Testis (tissue), 3 donors: ENCODE data around the gene SEC14L6. TPM values are rescaled to one million over a fixed set of nuclear protein-coding genes. Genes with fewer than 3 reads are reported as not detected.

Experiments
- DNase-seq: peaks from one replicate; pipeline ENCODE4 v3.0.0-alpha.2; 2019
- H3K27ac ChIP-seq, 2 donors: fragments of 200-600 bp; sonication (generic); one replicate each; pipeline ENCODE4 v1.5.1; 2019
- H3K27me3 ChIP-seq: fragments of 200-600 bp; sonication (generic); one replicate; pipeline ENCODE4 v1.5.1; 2019
- H3K36me3 ChIP-seq: fragments of 200-600 bp; sonication (generic); one replicate; pipeline ENCODE4 v1.5.1; 2017; ENCODE audit warnings: low read depth; ENCODE audit errors: missing control alignments
- H3K4me1 ChIP-seq: fragments of 200-600 bp; sonication (generic); one replicate; pipeline ENCODE4 v1.5.1; 2019
- H3K4me3 ChIP-seq, 2 donors: fragments of 200-600 bp; sonication (generic); one replicate each; pipeline ENCODE4 v1.5.1; 2017 to 2019
- H3K9me3 ChIP-seq: fragments of 200-600 bp; sonication (generic); one replicate; pipeline ENCODE4 v1.5.1; 2017
- CTCF ChIP-seq, 3 experiments: fragments of 450-650 bp in 2 of 3; fragments of 200-600 bp in 1 of 3; sonication (generic) in 1 of 3; IDR thresholded peaks; one replicate each; pipeline ENCODE4 v1.5.1; 2016 to 2019; ENCODE audit warnings: antibody characterized with exemption in 3 of 3, mild to moderate bottlenecking in 2 of 3, moderate library complexity in 1 of 3
- POLR2A ChIP-seq: fragments of 450-650 bp; IDR thresholded peaks from one replicate; pipeline ENCODE4 v1.6.1; 2017; ENCODE audit warnings: antibody characterized with exemption, mild to moderate bottlenecking, moderate library complexity
- WGBS, 2 donors: methylation state at CpG; one replicate each; pipeline ENCODE4 v1.1.5; 2018; 5-methylcytosine and 5-hydroxymethylcytosine counted together
- intact Hi-C: fragments of 100-400 bp; cut with DNase I; formaldehyde crosslinking; loops from one replicate; pipeline ENCODE4 v1.15.1; 2023; ENCODE audit warnings: low total_unique reads
- polyA plus RNA-seq: library from polyadenylated mRNA; stranded (reverse); fragments of 350-450 nt; fragmentation: Illumina TruSeq; extraction: RNeasy Lipid Tissue Mini Kit (QIAGEN cat#74804); gene quantifications from one replicate; pipeline ENCODE4 v1.2.3, GENCODE V29; 2014; ENCODE audit warnings: low read depth, low replicate concordance; ENCODE audit not compliant: insufficient read depth
- total RNA-seq, 2 donors: library from RNA; depleted of rRNA; stranded (reverse); fragments of >200 nt; gene quantifications; one replicate each; pipeline ENCODE4 v1.2.3, GENCODE V29; 2016

The SEC14L6 gene
- total and polyA plus RNA-seq, 3 donors from 2014 or later = 12.3 to 28.2 (median 17.0) TPM

DNA sequence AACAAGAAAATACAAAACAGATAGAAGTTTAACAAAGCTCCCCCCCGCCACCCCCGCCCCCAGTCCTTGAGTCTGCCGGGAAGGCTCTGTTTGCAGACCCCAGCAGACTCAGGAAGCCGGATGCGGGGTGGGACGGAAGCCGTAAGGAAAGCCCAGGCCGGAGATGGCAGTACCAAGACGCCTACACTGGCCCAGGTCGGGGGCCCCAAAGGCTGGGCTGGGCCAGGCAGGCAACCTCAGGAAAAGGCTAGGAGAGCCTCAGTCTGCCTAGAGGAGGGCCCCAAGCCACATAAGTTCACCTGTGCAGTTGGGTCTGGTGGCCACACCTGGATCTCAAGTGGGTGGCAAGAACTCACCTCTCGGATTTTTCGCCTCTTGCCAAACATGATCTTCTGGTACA lies 31.9 kb upstream of the SEC14L6 start:
- Histone ChIP-seq H3K27ac (no peak overlapping the region), H3K36me3 (no peaks in the 10 kb centered on the region), H3K9me3 (no peaks in the 10 kb centered on the region), H3K4me3 (no peak overlapping the region), H3K4me1 (peaks cover 13% of the 10 kb centered on the region), H3K27me3 (no peaks in the 10 kb centered on the region)
- intact Hi-C loops = no loop called here
- 81 to 93% methylated on average over 9 to 12 of the region's 12 CpGs for WGBS, 2 donors
- TF ChIP-seq CTCF (IDR thresholded peaks at IDR 0.05) (no peak), POLR2A (no peak)
- no peak for DNase-seq

GRCh38 chr22:30575859-30576258 lies 29.3 kb upstream of the SEC14L6 start:
- Histone ChIP-seq H3K9me3 (no peaks in the 10 kb centered on the region), H3K27ac (no peak overlapping the region), H3K27me3 (no peaks in the 10 kb centered on the region), H3K4me1 (peaks cover 18% of the 10 kb centered on the region), H3K36me3 (no peaks in the 10 kb centered on the region), H3K4me3 (no peak overlapping the region)
- DNase-seq = no peak
- intact Hi-C loops = no loop called here
- TF ChIP-seq CTCF (IDR thresholded peaks at IDR 0.05) (no peak), POLR2A (no peak)
- WGBS, 2 donors = 78 to 81% methylated on average over 9 to 15 of the region's 15 CpGs

- Histone ChIP-seq H3K27ac (peak overlapping the region; percentile 57 to 69), H3K36me3 (no peaks in the 10 kb centered on the region), H3K4me1 (peaks cover 18% of the 10 kb centered on the region), H3K4me3 (peak overlapping the region; percentile 10 to 31), H3K27me3 (no peaks in the 10 kb centered on the region), H3K9me3 (no peaks in the 10 kb centered on the region)
- TF ChIP-seq POLR2A (no peak), CTCF (IDR thresholded peaks at IDR 0.05) (no peak)
- 46 to 47% methylated on average over 9 to 12 of the region's 12 CpGs for WGBS, 2 donors
- DNase-seq = peak; percentile 68
- intact Hi-C loops = no loop called here
Measured at GRCh38 chr22:30574997-30575671, 28.6 kb upstream of the SEC14L6 start.

DNA sequence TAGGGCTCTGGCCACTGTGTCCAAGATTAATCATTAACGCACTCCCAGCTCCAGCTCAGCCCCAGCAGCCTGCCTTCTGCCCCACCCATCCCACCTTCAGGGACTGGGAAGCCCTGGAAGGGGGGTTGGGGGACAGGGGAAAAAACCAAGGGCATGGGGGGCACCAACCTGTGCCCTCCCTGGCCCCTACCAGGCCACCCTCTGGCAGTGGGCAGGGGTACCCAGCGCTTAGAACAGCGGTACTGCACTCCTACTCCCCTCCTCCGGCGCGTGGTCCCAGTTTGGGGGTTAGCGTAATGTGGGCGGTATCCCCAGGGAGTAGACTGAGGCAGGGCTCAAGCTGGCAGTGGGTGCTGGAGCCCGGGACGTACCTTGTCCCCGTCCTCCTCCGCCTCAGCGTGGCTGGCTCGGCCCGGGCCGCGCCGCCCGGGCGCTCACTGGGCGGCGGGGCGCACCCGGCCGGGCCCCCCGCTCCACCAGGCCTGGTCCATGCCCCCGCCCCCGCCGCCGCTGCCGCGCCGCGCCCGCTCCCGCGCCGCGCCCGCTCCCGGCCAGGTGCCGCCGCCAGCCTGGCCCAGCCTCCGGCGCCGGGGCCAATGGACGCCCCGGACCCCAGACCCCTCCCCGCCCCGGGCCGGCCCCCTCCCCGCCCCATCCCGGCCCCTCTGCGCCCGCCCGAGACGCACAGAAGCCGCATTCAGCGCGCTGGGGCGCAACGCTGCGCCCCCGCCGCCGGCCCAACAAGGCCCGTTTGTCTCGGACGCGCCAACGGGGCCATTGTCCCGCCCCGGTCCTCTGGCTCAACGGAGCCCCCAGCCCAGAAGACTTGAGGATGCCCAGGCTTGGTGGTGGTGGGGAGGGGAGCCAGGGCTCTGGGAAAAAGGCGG lies 27.8 kb upstream of the SEC14L6 start, which contains the start of gene GAL3ST1:
GAL3ST1 (minus strand) TSS at position 571 of the 887 bp plus-strand sequence. CDS start 17,273 bp downstream, outside the sequence.
- H3K36me3 ChIP-seq = no peaks in the 10 kb centered on the region
- peak within 1 kb of the TSS; percentile 10 to 31 for H3K4me3 ChIP-seq
- 54 to 67% methylated on average over 1 to 56 of the region's 75 CpGs for WGBS, 2 donors
- peaks cover 18% of the 10 kb centered on the region for H3K4me1 ChIP-seq
- no peaks in the 10 kb centered on the region for H3K9me3 ChIP-seq
- peak within 1 kb of the TSS; percentile 57 to 69 for H3K27ac ChIP-seq
- no peaks in the 10 kb centered on the region for H3K27me3 ChIP-seq
- DNase-seq = no peak
- TF ChIP-seq CTCF (IDR thresholded peaks at IDR 0.05) = no peak
- TF ChIP-seq POLR2A = no peak
- intact Hi-C loops = no loop called here
